H9 (cell line): ENCODE data around the gene ANKRD11. TPM values are rescaled to one million over a fixed set of nuclear protein-coding genes. Genes with fewer than 3 reads are reported as not detected.

Experiments
- DNase-seq: peaks from one replicate; pipeline ENCODE4 v3.0.0-alpha.2; 2017
- H2AFZ ChIP-seq: one replicate; pipeline ENCODE4 v1.6.1; 2013; ENCODE audit warnings: mild to moderate bottlenecking, low read length, control low read depth, moderate library complexity
- H2AK5ac ChIP-seq: 2 replicates; pipeline ENCODE4 v1.6.1; 2013; ENCODE audit warnings: low read length, control low read depth, mixed read lengths; ENCODE audit not compliant: insufficient read length
- H2BK120ac ChIP-seq: one replicate; pipeline ENCODE4 v1.6.1; 2013; ENCODE audit warnings: low read depth, mild to moderate bottlenecking, low read length, control low read depth, inconsistent platforms; ENCODE audit not compliant: poor library complexity, severe bottlenecking
- H2BK12ac ChIP-seq: 2 replicates; pipeline ENCODE4 v1.6.1; 2013; ENCODE audit warnings: low read length, control low read depth, mixed read lengths, low read depth; ENCODE audit not compliant: insufficient read length
- H2BK15ac ChIP-seq: 2 replicates; pipeline ENCODE4 v1.6.1; 2013; ENCODE audit warnings: low read depth, low read length, control low read depth
- H2BK20ac ChIP-seq: one replicate; pipeline ENCODE4 v1.6.1; 2013; ENCODE audit warnings: low read depth, mild to moderate bottlenecking, low read length, control low read depth, inconsistent platforms; ENCODE audit not compliant: poor library complexity, severe bottlenecking
- H2BK5ac ChIP-seq: 2 replicates; pipeline ENCODE4 v1.6.1; 2013; ENCODE audit warnings: low read length, control low read depth, mixed read lengths; ENCODE audit not compliant: insufficient read length
- H3K14ac ChIP-seq: 2 replicates; pipeline ENCODE4 v1.6.1; 2013; ENCODE audit warnings: low read length, control low read depth; ENCODE audit not compliant: insufficient read depth
- H3K18ac ChIP-seq: 2 replicates; pipeline ENCODE4 v1.6.1; 2013; ENCODE audit warnings: low read depth, mild to moderate bottlenecking, mixed read lengths, low read length, control low read depth; ENCODE audit not compliant: insufficient read length
- H3K23ac ChIP-seq: 2 replicates; pipeline ENCODE4 v1.6.1; 2013; ENCODE audit warnings: low read length, control low read depth, mixed read lengths, low read depth; ENCODE audit not compliant: insufficient read length
- H3K23me2 ChIP-seq: 2 replicates; pipeline ENCODE4 v1.6.1; 2013; ENCODE audit warnings: low read depth, mild to moderate bottlenecking, mixed read lengths, low read length, control low read depth; ENCODE audit not compliant: insufficient read length, poor library complexity, severe bottlenecking
- H3K27ac ChIP-seq: 2 replicates; pipeline ENCODE4 v1.5.1; 2013; ENCODE audit warnings: low read length, control low read depth, mixed read lengths, low read depth; ENCODE audit not compliant: insufficient read length
- H3K27me3 ChIP-seq: 2 replicates; pipeline ENCODE4 v1.6.1; 2013; ENCODE audit warnings: low read length, control low read depth, inconsistent platforms; ENCODE audit not compliant: insufficient read depth
- H3K4ac ChIP-seq: 2 replicates; pipeline ENCODE4 v1.6.1; 2013; ENCODE audit warnings: low read depth, mild to moderate bottlenecking, control low read depth, inconsistent platforms, low read length, moderate library complexity
- H3K4me1 ChIP-seq: 2 replicates; pipeline ENCODE4 v1.6.1; 2013; ENCODE audit warnings: low read length, control low read depth, inconsistent platforms; ENCODE audit not compliant: insufficient read depth
- H3K4me2 ChIP-seq: 2 replicates; pipeline ENCODE4 v1.6.1; 2013; ENCODE audit warnings: low read length, control low read depth, mixed read lengths; ENCODE audit not compliant: insufficient read length, insufficient read depth
- H3K56ac ChIP-seq: 2 replicates; pipeline ENCODE4 v1.6.1; 2013; ENCODE audit warnings: low read depth, mild to moderate bottlenecking, mixed read lengths, low read length, control low read depth; ENCODE audit not compliant: insufficient read length
- H3K79me1 ChIP-seq: 2 replicates; pipeline ENCODE4 v1.6.1; 2013; ENCODE audit warnings: low read depth, mild to moderate bottlenecking, moderate library complexity, low read length, control low read depth, inconsistent platforms; ENCODE audit not compliant: insufficient read depth, poor library complexity, severe bottlenecking
- H3K79me2 ChIP-seq: 2 replicates; pipeline ENCODE4 v1.6.1; 2013; ENCODE audit warnings: low read length, control low read depth, inconsistent platforms; ENCODE audit not compliant: insufficient read depth
- H3K9ac ChIP-seq: 2 replicates; pipeline ENCODE4 v1.6.1; 2013; ENCODE audit warnings: low read length, control low read depth, mixed read lengths; ENCODE audit not compliant: insufficient read length; ENCODE audit errors: extremely low read depth
- H3K9me3 ChIP-seq: one replicate; pipeline ENCODE4 v1.6.1; 2013; ENCODE audit warnings: low read depth, low read length, inconsistent platforms; ENCODE audit not compliant: control insufficient read depth
- H3T11ph ChIP-seq: one replicate; pipeline ENCODE4 v1.6.1; 2013; ENCODE audit warnings: mild to moderate bottlenecking, low read length, control low read depth, inconsistent platforms
- H4K20me1 ChIP-seq: one replicate; pipeline ENCODE4 v1.6.1; 2013; ENCODE audit not compliant: control insufficient read depth, insufficient read length, insufficient read depth
- H4K5ac ChIP-seq: 2 replicates; pipeline ENCODE4 v1.6.1; 2013; ENCODE audit warnings: low read depth, mild to moderate bottlenecking, mixed read lengths, low read length, control low read depth; ENCODE audit not compliant: insufficient read length
- H4K8ac ChIP-seq: replicated peaks from 2 replicates; pipeline ENCODE4 v1.6.1; 2013; ENCODE audit warnings: low read length, control low read depth, mixed read lengths, low read depth; ENCODE audit not compliant: insufficient read length
- H4K91ac ChIP-seq: 2 replicates; pipeline ENCODE4 v1.6.1; 2013; ENCODE audit warnings: low read depth, mild to moderate bottlenecking, moderate library complexity, mixed read lengths, low read length, control low read depth; ENCODE audit not compliant: insufficient read length
- H3K27ac Mint-ChIP-seq, 3 experiments: 2 replicates in 2 of 3; 3 replicates in 1 of 3; pipeline ENCODE4 v1.8.0; 2020 to 2021; ENCODE audit warnings: mixed read lengths in 3 of 3, mild to moderate bottlenecking in 1 of 3, moderate library complexity in 1 of 3
- H3K27me3 Mint-ChIP-seq: 2 replicates; pipeline ENCODE4 v1.8.0; 2021; ENCODE audit warnings: low read depth, mild to moderate bottlenecking, moderate library complexity, mixed read lengths
- H3K36me3 Mint-ChIP-seq, 3 experiments: 2 replicates in 2 of 3; 3 replicates in 1 of 3; pipeline ENCODE4 v1.8.0; 2020 to 2021; ENCODE audit warnings: low read depth in 3 of 3, mixed read lengths in 3 of 3; ENCODE audit not compliant: insufficient read depth in 1 of 3
- H3K4me1 Mint-ChIP-seq, 2 experiments: 2 replicates each; pipeline ENCODE4 v1.8.0; 2020; ENCODE audit warnings: mixed read lengths in 2 of 2
- H3K4me3 Mint-ChIP-seq, 2 experiments: 2 replicates in 1 of 2; 3 replicates in 1 of 2; pipeline ENCODE4 v1.8.0; 2020 to 2021; ENCODE audit warnings: mild to moderate bottlenecking in 2 of 2, mixed read lengths in 2 of 2, moderate library complexity in 1 of 2
- H3K9me3 Mint-ChIP-seq, 2 experiments: 2 replicates in 1 of 2; 3 replicates in 1 of 2; pipeline ENCODE4 v1.8.0; 2020; ENCODE audit warnings: mild to moderate bottlenecking in 2 of 2, mixed read lengths in 2 of 2, moderate library complexity in 1 of 2
- CTCF ChIP-seq: fragments of 200-600 bp; sonication (generic); conservative IDR thresholded peaks from 3 replicates; pipeline ENCODE4 v1.8.0; 2021; ENCODE audit warnings: antibody characterized with exemption, mild to moderate bottlenecking
- WGBS: extraction: QIAGEN DNeasy Blood & Tissue Kit; methylation state at CpG from one replicate; pipeline ENCODE4 v1.1.7; 2013; ENCODE audit warnings: missing lambda C conversion rate, low lambda C conversion rate, mixed read lengths; ENCODE audit not compliant: insufficient read length; ENCODE audit errors: extremely low coverage; 5-methylcytosine and 5-hydroxymethylcytosine counted together
- total RNA-seq: library from RNA; stranded (reverse); gene quantifications from 2 replicates; pipeline ENCODE4 v1.2.1, GENCODE V29; 2021

The ANKRD11 gene
- total RNA-seq, 1 experiment from 2014 or later = 181 TPM

- Mint-ChIP-seq H3K4me3 (no peak overlapping the region), H3K4me1 (no peaks in the 10 kb centered on the region), H3K36me3 (peaks cover 49 to 89% (median 82%) of the 10 kb centered on the region in 3 experiments), H3K27ac (no peak overlapping the region), H3K27me3 (no peaks in the 10 kb centered on the region), H3K9me3 (no peaks in the 10 kb centered on the region)
- no peak overlapping the region for H2BK20ac ChIP-seq
- H3K4me2 ChIP-seq = no peak overlapping the region
- no peak overlapping the region for H2BK12ac ChIP-seq
- no peaks in the 10 kb centered on the region for H3K27me3 ChIP-seq
- no peaks in the 10 kb centered on the region for H3K4me1 ChIP-seq
- H3K14ac ChIP-seq = no peak overlapping the region
- no peak overlapping the region for H3K23ac ChIP-seq
- H3K56ac ChIP-seq = no peak overlapping the region
- no peak overlapping the region for H2BK15ac ChIP-seq
- WGBS = no CpG with 5 or more reads among the region's 31 CpGs
- no peaks in the 10 kb centered on the region for H4K20me1 ChIP-seq
- no peak overlapping the region for H4K8ac ChIP-seq
- no peak overlapping the region for H3K27ac ChIP-seq
- H3K79me1 ChIP-seq = no peaks in the 10 kb centered on the region
- no peaks in the 10 kb centered on the region for H3K79me2 ChIP-seq
- no peaks in the 10 kb centered on the region for H3K23me2 ChIP-seq
- no peak overlapping the region for H4K5ac ChIP-seq
- H3K4ac ChIP-seq = no peak overlapping the region
- no peak overlapping the region for H2BK5ac ChIP-seq
- no peak for TF ChIP-seq CTCF
- no peak overlapping the region for H3K18ac ChIP-seq
- H2BK120ac ChIP-seq = no peak overlapping the region
- no peak for DNase-seq
- H3T11ph ChIP-seq = no peak overlapping the region
- H3K9me3 ChIP-seq = no peaks in the 10 kb centered on the region
- no peak overlapping the region for H2AK5ac ChIP-seq
- no peak overlapping the region for H4K91ac ChIP-seq
- no peak overlapping the region for H3K9ac ChIP-seq
- H2AFZ ChIP-seq = no peak overlapping the region
Measured at GRCh38 chr16:89531821-89532526, 41.6 kb upstream of the ANKRD11 start.
